NCI-H1694 (cell line): Measurements from ENCODE around the gene RNASE7.
A peak's percentile ranks its signal among the peaks of the same experiment; 100 is the strongest.
"Not testable (repeated sequence)": the region's sequence is repeated elsewhere in the genome, so short reads cannot be mapped to it uniquely, and the experiment has no call there.

ENCODE experiments used
- DNase-seq: peaks from one replicate; lab custom pipeline; 2025; lab: John Stamatoyannopoulos, UW

RNASE7 gene

DNA sequence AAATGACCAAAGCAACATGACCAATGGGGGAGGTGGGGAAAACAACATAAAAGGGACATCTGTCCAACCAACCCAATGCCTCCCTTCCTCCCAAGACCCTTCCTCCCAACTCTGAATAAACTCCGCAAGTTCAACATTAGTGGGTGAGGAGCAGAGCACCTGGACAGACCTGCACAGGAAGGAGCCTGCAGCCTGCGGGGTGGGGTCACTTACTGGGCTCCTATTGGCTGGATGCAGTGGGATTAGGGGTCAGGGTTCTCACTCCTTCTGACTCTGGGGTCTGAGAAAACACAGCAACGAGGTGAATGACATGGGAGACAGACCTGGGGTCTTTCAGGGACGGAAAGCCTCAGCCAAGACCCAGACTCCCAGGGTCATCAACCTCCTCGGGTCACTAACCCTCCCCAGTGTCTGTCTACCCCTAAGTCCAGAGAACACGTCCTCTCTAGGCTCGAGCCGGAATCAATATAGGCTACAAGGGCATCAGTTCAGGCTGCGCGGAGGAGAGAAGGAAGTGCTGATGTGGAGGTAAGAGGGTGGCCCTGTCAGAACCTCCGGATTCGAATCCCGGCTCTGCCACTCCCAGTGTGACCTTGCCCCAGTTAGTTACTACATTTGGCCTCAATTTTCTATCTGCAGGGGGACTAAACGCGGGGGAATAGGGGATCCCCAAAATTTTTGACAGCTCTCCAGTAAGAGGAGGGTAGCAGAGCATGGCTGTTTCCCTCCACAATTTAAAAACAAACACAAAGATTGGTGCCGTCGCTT is 18.2 kb upstream of the RNASE7 start:
- no peak for DNase-seq

DNA sequence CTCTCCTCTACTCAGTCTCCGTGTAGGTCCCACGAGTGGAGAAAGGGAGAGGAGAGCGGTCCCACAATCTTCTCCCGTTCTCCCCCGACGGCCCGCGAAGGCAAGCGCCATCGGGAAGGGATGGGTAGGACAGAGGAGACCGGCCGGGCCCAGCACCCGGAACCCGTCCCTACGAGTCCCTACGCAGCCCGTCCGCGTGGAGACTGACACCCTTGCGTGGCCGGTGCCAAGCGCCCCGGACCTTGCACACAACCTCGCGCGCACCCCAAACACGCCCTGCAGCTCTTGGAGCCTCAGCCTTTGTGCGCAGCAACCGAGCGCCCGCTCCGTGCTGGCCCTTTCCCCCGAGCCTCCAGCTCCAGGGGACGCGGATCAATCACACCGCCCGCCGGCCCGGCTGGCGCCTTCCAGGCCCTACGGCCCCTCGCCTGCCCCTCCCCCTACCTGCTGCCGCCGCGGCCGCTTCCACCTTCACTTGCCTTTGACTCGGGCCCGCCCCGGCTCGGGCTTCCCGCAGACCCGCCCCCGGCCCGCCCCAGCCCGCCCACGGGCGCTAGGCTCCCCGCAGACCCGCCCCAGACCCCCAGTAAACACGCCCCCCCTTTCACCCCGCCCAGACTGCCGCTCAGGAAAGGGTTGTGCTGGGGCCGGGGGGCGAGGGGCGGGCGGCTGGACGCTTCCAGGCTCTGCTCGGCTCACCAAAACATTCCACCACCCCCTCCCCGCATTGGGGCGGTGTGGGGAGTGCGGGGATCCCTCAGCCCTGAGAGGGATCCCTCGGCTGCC is 17.4 kb upstream of the RNASE7 start, which contains the start of gene NDRG2:
NDRG2 (minus strand) TSS at position 477 of the 786 bp plus-strand sequence. CDS start 1,746 bp downstream, outside the sequence.
- peak; percentile 32 for DNase-seq

DNA sequence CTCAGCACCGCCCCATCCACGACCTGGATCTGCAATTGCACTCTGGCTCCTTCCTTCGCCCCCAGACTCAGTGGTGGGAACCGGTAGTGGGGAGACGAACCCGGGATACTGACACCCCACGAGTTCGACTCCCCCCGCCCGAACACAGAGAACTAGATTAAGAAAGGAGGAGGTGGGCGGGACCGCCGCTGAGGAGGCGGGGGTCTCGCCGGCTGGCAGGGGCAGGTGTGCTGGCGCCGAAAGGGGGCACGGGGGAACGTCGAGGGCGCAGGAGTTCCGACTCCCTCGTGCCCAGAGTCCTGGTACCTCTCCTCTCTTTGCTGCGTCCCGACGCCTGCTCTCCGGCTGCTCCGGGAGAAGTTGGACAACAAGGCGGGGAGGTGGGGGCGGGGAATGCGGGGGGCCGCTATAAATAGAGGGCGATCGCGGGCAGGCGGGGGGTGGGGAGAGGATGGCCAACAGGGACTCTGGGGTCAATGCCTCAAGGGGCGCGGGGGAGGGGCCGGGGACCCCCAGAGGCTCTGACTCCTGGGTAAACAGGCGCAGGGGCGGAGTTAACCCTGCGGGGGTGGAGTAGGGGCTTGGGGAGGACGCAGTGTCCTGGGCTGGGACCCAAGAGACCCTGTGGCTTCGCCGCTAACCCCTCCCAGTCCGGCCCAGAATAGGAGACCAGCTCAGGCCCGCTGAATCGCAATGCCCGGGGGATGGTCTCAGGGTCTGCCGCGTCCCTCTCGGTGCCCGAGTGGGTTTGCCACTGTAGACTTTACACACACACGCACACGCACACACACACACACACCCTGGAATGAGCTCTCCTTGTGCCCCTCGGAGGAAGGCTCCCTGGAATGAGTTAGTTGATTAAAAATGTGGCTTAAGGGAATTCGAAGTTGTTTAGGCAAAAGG is 16.5 kb upstream of the RNASE7 start:
- no peak for DNase-seq

GRCh38 chr14:21026274-21026987 is 15.7 kb upstream of the RNASE7 start:
- no peak for DNase-seq

GRCh38 chr14:21026988-21027315 is 15.2 kb upstream of the RNASE7 start:
- no peak for DNase-seq

- DNase-seq, result no peak
Measured at GRCh38 chr14:21029917-21030316, 12.2 kb upstream of the RNASE7 start, which contains the start of gene TPPP2. TSS of gene TPPP2 (plus strand) at chr14:21030217. CDS start at chr14:21030582, 365 bp downstream.

- no peak for DNase-seq
Measured at GRCh38 chr14:21030531-21030930, 11.6 kb upstream of the RNASE7 start.

- DNase-seq, result no peak
Measured at GRCh38 chr14:21032326-21033132, 9.6 kb upstream of the RNASE7 start.

GRCh38 chr14:21033133-21033698 is 8.9 kb upstream of the RNASE7 start:
- no peak for DNase-seq

GRCh38 chr14:21034707-21035106 is 7.5 kb upstream of the RNASE7 start, which contains the start of gene RNASE13:
TSS of gene RNASE13 (minus strand) at chr14:21034807. CDS start at chr14:21034288, 519 bp downstream.
- DNase-seq, result no peak

DNA sequence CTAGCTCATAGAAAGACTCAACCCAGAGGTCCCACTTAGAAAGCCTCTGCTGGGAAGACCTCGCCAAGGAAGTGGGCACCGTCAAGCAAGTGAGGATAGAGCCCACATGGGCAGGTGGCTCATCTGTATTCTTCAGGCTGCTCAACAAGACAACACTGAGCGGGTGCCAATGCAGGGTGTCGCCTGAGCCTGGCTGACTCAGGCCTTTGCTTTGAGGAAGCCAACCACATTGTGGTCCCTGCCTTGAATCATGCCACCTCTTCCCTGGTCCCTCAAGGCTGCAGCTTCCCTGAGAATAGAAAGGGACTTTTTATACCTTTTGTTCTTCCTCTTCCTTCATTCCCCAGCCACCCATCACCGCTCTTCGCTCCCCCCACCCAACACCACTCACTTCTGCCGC is 5.4 kb upstream of the RNASE7 start:
- DNase-seq, result no peak

GRCh38 chr14:21037156-21037555 is 5.0 kb upstream of the RNASE7 start:
- DNase-seq, result no peak

DNA sequence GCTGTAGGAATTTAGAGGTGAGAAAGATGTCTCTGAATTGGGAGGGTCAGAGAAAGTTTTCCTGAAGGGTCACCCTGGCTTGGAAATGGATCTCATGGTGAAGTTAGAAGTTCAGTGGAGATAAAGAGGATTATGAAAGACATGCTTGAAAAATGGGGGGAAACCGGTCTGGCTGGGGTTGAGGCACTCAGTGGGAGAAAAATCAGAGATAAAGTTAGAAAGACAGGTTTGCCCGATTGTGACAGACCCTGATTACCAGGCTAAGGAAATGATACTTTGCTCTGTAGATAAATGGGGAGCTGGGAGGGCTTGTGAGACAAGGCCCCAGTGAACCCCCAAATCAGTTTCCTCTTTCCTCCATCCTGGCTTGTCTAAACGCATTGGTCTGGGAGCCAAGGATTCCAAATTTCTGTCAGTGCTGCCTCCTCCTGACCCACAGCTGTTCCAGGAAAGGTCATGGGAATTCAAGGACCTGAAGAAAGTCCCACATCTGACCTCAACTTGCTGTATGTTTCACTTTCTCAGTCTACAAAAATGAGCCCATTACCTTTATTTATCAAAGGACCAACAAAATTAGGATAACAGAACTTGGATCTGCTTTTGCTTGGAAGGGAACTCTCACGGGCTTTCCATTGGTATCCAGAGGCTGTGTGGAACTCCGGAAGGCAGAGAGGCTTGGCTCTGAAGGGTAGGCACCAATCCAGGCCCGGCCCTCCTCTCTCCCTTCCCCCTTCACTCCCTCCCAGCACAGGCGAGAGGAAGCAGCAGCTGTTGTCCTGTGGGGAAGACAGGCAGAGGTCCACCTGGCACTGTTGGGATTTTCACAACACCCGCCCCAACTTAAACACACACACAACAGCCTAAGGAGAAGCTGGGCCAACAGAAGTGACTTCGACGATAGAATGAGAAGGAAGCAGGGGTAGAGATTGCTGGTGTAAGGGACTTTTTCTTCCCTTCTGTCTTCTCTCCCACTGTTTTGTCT is 3.4 kb upstream of the RNASE7 start:
- peak; percentile 75 for DNase-seq

- DNase-seq, result peak; percentile 73
Measured at GRCh38 chr14:21039585-21040369, 2.4 kb upstream of the RNASE7 start.

- DNase-seq, result no peak
Measured at GRCh38 chr14:21040370-21040925, 1.7 kb upstream of the RNASE7 start.

GRCh38 chr14:21040941-21041340 is 1.2 kb upstream of the RNASE7 start:
- DNase-seq, result not testable (repeated sequence)

DNA sequence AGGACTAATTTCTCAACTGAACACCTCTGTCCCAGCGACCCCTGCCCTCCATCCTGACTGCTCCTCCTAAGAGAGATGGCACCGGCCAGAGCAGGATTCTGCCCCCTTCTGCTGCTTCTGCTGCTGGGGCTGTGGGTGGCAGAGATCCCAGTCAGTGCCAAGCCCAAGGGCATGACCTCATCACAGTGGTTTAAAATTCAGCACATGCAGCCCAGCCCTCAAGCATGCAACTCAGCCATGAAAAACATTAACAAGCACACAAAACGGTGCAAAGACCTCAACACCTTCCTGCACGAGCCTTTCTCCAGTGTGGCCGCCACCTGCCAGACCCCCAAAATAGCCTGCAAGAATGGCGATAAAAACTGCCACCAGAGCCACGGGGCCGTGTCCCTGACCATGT is 756 bp downstream of the RNASE7 start:
- no peak for DNase-seq
